Thoracic aorta (tissue), 2 donors: ENCODE results near the gene TUBA1B. TPM values are rescaled to one million over a fixed set of nuclear protein-coding genes. Genes with fewer than 3 reads are reported as not detected.
"Not testable (repeated sequence)": the region's sequence is repeated elsewhere in the genome, so short reads cannot be mapped to it uniquely, and the experiment has no call there.

Source experiments
- ATAC-seq: fragments of 150-250 bp; one replicate; pipeline ENCODE4 v1.8.0; 2017; ENCODE audit warnings: low read depth; ENCODE audit not compliant: insufficient number of reproducible peaks, low FRiP score
- DNase-seq: peaks from one replicate; pipeline ENCODE4 v3.0.0-alpha.2; 2020; ENCODE audit warnings: low spot score
- H3K27ac ChIP-seq, 2 donors: fragments of 200-600 bp; sonication (generic); 1 replicate in 1 of 2; 2 replicates in 1 of 2; pipeline ENCODE4 v1.5.1; 2016; ENCODE audit warnings: mild to moderate bottlenecking in 2 of 2, moderate library complexity in 2 of 2
- H3K27me3 ChIP-seq: fragments of 200-600 bp; sonication (generic); replicated peaks from 2 replicates; pipeline ENCODE4 v1.6.0; 2016; ENCODE audit warnings: mild to moderate bottlenecking; ENCODE audit not compliant: insufficient read depth
- H3K36me3 ChIP-seq: fragments of 200-600 bp; sonication (generic); one replicate; pipeline ENCODE4 v1.5.1; 2016
- H3K4me1 ChIP-seq, 2 donors: fragments of 200-600 bp; sonication (generic); 1 replicate in 1 of 2; 2 replicates in 1 of 2; pipeline versions ENCODE4 v1.5.1 to v1.6.0; 2016; ENCODE audit warnings: low read depth in 2 of 2, mild to moderate bottlenecking in 1 of 2; ENCODE audit not compliant: control insufficient read depth in 1 of 2
- H3K4me3 ChIP-seq: fragments of 200-600 bp; sonication (generic); 2 replicates; pipeline ENCODE4 v1.5.1; 2016; ENCODE audit warnings: mild to moderate bottlenecking
- H3K9me3 ChIP-seq: fragments of 200-600 bp; sonication (generic); 2 replicates; pipeline ENCODE4 v1.5.1; 2016
- CTCF ChIP-seq: fragments of 200-600 bp; sonication (generic); IDR thresholded peaks from one replicate; pipeline ENCODE4 v1.5.1; 2019; ENCODE audit warnings: antibody characterized with exemption
- total RNA-seq, 2 donors: library from RNA; depleted of rRNA; stranded (reverse); fragments of >200 nt; gene quantifications; one replicate each; pipeline versions ENCODE4 v1.1.0 to v1.2.3, GENCODE V29; 2016

The TUBA1B gene
- total RNA-seq: 100 to 1,000 TPM; 501 to 945 TPM

DNA sequence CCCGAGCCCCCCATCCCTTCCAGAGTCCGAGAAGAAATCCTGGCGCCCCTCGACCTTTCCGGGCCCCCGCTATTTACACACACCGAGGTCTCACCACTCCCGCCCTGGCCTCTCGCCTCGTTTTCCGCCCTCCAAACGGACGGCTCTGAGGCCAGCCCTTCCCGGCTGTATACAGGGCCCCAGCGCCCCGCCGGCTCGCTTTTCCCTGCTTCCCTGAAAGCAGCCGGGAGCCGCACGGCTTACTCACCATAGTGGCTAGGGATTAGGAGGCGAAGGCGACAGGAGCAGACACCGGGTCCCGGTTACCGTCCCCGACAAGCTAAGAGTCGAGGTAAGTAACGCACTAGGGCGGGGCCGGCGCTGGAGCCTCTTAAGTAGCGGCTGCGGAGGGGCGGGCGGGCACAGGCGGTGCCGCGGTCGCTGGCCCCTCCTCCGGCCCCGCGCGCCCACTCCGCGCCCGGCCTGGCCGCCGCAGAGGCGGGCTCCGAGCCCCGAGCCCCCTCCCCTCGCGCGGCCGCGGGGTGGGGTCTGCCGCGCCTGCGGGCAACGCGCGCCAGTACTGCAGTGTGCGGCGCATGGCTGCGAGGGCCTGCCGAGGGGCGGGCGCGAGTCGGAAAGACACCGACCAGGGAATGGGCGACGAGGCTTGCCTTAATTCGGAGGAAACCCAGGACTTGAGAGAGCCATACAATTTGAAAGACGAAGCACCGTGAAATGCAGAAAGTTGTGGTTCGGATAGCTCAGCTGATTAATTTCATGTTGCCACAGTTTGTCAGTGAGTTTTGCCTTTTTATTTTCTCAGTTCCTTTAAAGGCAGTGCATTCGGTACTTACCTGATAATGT, at the start of gene TUBA1B:
Gene TUBA1B (minus strand): TSS at position 345 of the 843 bp plus-strand sequence. CDS start 95 bp downstream, at position 250.
- Histone ChIP-seq H3K36me3 (peaks cover 26% of the 10 kb centered on the region), H3K27me3 (no peaks in the 10 kb centered on the region), H3K4me3 (peak within 1 kb of the TSS; percentile 94), H3K27ac (peak within 1 kb of the TSS; percentile 100), H3K9me3 (no peaks in the 10 kb centered on the region), H3K4me1 (peaks cover 10 to 37% of the 10 kb centered on the region in 2 donors)
- ATAC-seq (peak; percentile 77), DNase-seq (peak; percentile 72)
- no peak for TF ChIP-seq CTCF

GRCh38 chr12:49174218-49174617, 43.0 kb upstream of the TUBA1B start:
- ATAC-seq (no peak), DNase-seq (no peak)
- H3K36me3 ChIP-seq: no peaks in the 10 kb centered on the region
- H3K4me3 ChIP-seq: no peak overlapping the region
- H3K27me3 ChIP-seq: no peaks in the 10 kb centered on the region
- H3K9me3 ChIP-seq: no peaks in the 10 kb centered on the region
- no peak overlapping the region for H3K27ac ChIP-seq
- TF ChIP-seq CTCF: no peak
- H3K4me1 ChIP-seq: no peaks in the 10 kb centered on the region

- no peaks in the 10 kb centered on the region for H3K36me3 ChIP-seq
- DNase-seq (no peak), ATAC-seq (no peak)
- no peaks in the 10 kb centered on the region for H3K9me3 ChIP-seq
- no peak for TF ChIP-seq CTCF
- no peaks in the 10 kb centered on the region for H3K27me3 ChIP-seq
- H3K4me1 ChIP-seq: no peaks in the 10 kb centered on the region
- H3K4me3 ChIP-seq: no peak overlapping the region
- no peak overlapping the region for H3K27ac ChIP-seq
Observed at GRCh38 chr12:49170924-49171323, 39.7 kb upstream of the TUBA1B start.

GRCh38 chr12:49165114-49165513, 33.9 kb upstream of the TUBA1B start:
- Histone ChIP-seq H3K9me3 (no peaks in the 10 kb centered on the region), H3K27ac (no peak overlapping the region), H3K4me1 (no peaks in the 10 kb centered on the region), H3K27me3 (no peaks in the 10 kb centered on the region), H3K4me3 (no peak overlapping the region), H3K36me3 (no peaks in the 10 kb centered on the region)
- ATAC-seq: no peak
- TF ChIP-seq CTCF: no peak
- DNase-seq: no peak

GRCh38 chr12:49161901-49162300, 30.7 kb upstream of the TUBA1B start:
- not testable (repeated sequence) for ATAC-seq, H3K4me3 ChIP-seq, H3K4me1 ChIP-seq, DNase-seq, H3K27me3 ChIP-seq, H3K27ac ChIP-seq, H3K36me3 ChIP-seq, H3K9me3 ChIP-seq
